Lower leg skin (tissue), 3 donors: Measurements from ENCODE around the gene BRMS1L.
A peak's percentile ranks its signal among the peaks of the same experiment; 100 is the strongest.

ENCODE experiments used
- CTCF ChIP-seq, 3 donors: fragments of 450-650 bp; IDR thresholded peaks; one replicate each; pipeline ENCODE4 v1.5.1; 2016; ENCODE audit warnings: antibody characterized with exemption in 3 of 3, mild to moderate bottlenecking in 3 of 3, moderate library complexity in 2 of 3
- POLR2A ChIP-seq, 2 donors: fragments of 450-650 bp; IDR thresholded peaks; one replicate each; pipeline ENCODE4 v1.6.1; 2016 to 2017; ENCODE audit warnings: antibody characterized with exemption in 2 of 2, mild to moderate bottlenecking in 1 of 2, moderate library complexity in 1 of 2

GRCh38 chr14:35808638-35809563 is 17.2 kb upstream of the BRMS1L start, which contains the start of gene RALGAPA1:
- peak in 1 of 3 donors; percentile 74 for TF ChIP-seq CTCF (IDR thresholded peaks at IDR 0.05)
- TF ChIP-seq POLR2A (IDR thresholded peaks at IDR 0.05) = peak in 1 of 2 donors; percentile 10
